ENCODE measurements around the gene TRPM3. TPM values are rescaled to one million over a fixed set of nuclear protein-coding genes. Genes with fewer than 3 reads are reported as not detected.

TRPM3 gene
- total and polyA plus RNA-seq, 2 of the 13 experiments (the other 11 are each of a cell fraction or from before 2014, with no cell fraction given): not detected

DNA sequence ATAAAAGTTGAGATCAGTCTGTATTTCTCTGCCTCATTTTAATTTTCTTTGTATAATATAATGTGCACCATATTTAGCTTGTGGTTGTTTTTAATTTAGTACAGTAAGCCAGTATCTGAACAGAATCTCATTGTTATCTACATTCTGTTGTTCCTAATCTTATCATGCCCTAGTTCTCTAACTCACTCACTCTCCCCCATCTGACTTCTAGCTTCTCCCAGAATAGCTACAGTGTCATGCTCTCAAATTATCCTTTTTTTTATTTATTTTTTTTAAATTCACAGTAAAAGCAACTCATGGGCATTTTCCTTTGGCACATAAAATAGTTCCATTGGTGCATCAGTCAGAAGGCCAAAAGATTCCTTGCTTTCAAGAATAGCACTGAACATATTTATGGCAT lies 156.6 kb downstream of the TRPM3 start:
- no peaks in the 10 kb centered on the region for H3K4me1 ChIP-seq (ENCODE audit: insufficient read depth, low read length)
- FAIRE-seq (no peak), ATAC-seq (no peak), DNase-seq (ENCODE audit: low spot score) (no peak)
- ChIA-PET POLR2A (no interaction called here), CTCF (ENCODE audit: low intra/inter-chr PET ratio, low total read pairs) (no interaction called here)
- intact Hi-C loops (cut with micrococcal nuclease; ENCODE audit: unreplicated experiment): no loop called here
- no peak overlapping the region for H3K27ac ChIP-seq (ENCODE audit: extremely low read length, insufficient read depth, low read length)
- no peaks in the 10 kb centered on the region for H4K20me1 ChIP-seq (ENCODE audit: insufficient read depth, low read length)
- H3K36me3 ChIP-seq (replicated peaks in 1 of 2; ENCODE audit: control insufficient read depth in 1 of 2, insufficient read depth in 2 of 2, low read length in 2 of 2): no peaks in the 10 kb centered on the region
- H3K9me3 ChIP-seq (ENCODE audit: low read length): no peaks in the 10 kb centered on the region
- H3K4me2 ChIP-seq (ENCODE audit: low read depth, low read length): no peak overlapping the region
- no peaks in the 10 kb centered on the region for H3K27me3 ChIP-seq (ENCODE audit: control insufficient read depth in 1 of 2, insufficient read depth in 2 of 2, low read length in 2 of 2)
- in situ Hi-C loops (cut with HindIII; ENCODE audit: extremely low pct_ligation_motif_present, low pct_unique_long_range_greater_than_20kb): no loop called here
- no peak overlapping the region for H3K9ac ChIP-seq (ENCODE audit: insufficient read depth, low read depth, low read length)
- H2AFZ ChIP-seq (ENCODE audit: low read length): no peak overlapping the region
- H3K79me2 ChIP-seq (ENCODE audit: insufficient read depth, low read length): no peaks in the 10 kb centered on the region
- BruUV-seq (replicated peaks): no TSS peak
- TF ChIP-seq HNF4G (IDR thresholded peaks at IDR 0.05; ENCODE audit: borderline replicate concordance, low read depth, low read length): no peak
- TF ChIP-seq HNF4G (CRISPR knock-in tag; IDR thresholded peaks at IDR 0.05; ENCODE audit: borderline replicate concordance, low read depth): no peak
- TF ChIP-seq FOXA1 (IDR thresholded peaks at IDR 0.05): no peak
- TF ChIP-seq FOXA1 (CRISPR knock-in tag; IDR thresholded peaks at IDR 0.05): no peak
- no peak for TF ChIP-seq PTBP1 (IDR thresholded peaks at IDR 0.05; ENCODE audit: low read depth, low read length, poor library complexity, severe bottlenecking)
- TF ChIP-seq, protein P1, sequence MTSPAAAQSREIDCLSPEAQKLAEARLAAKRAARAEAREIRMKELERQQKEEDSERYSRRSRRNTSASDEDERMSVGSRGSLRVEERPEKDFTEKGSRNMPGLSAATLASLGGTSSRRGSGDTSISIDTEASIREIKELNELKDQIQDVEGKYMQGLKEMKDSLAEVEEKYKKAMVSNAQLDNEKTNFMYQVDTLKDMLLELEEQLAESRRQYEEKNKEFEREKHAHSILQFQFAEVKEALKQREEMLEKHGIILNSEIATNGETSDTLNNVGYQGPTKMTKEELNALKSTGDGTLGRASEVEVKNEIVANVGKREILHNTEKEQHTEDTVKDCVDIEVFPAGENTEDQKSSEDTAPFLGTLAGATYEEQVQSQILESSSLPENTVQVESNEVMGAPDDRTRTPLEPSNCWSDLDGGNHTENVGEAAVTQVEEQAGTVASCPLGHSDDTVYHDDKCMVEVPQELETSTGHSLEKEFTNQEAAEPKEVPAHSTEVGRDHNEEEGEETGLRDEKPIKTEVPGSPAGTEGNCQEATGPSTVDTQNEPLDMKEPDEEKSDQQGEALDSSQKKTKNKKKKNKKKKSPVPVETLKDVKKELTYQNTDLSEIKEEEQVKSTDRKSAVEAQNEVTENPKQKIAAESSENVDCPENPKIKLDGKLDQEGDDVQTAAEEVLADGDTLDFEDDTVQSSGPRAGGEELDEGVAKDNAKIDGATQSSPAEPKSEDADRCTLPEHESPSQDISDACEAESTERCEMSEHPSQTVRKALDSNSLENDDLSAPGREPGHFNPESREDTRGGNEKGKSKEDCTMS (CRISPR knock-in tag; conservative IDR thresholded peaks at IDR 0.05): no peak
- no peak for TF ChIP-seq ELF4 (CRISPR knock-in tag; IDR thresholded peaks at IDR 0.05; ENCODE audit: borderline replicate concordance)
- no peak for TF ChIP-seq PRPF4 (IDR thresholded peaks at IDR 0.05; ENCODE audit: low read depth, low read length, poor library complexity, severe bottlenecking)
- TF ChIP-seq ZSCAN12 (CRISPR knock-in tag; IDR thresholded peaks at IDR 0.05): no peak
- TF ChIP-seq ZSCAN22 (CRISPR knock-in tag; IDR thresholded peaks at IDR 0.05): no peak
- no peak for TF ChIP-seq RNF2 (conservative IDR thresholded peaks at IDR 0.05; ENCODE audit: low read depth)
- no peak for TF ChIP-seq ZNF207 (IDR thresholded peaks at IDR 0.05; ENCODE audit: borderline replicate concordance)
- TF ChIP-seq STAT5B (CRISPR knock-in tag; IDR thresholded peaks at IDR 0.05): no peak
- no peak for TF ChIP-seq ZNF468 (CRISPR knock-in tag; IDR thresholded peaks at IDR 0.05)
- no peak overlapping the region for H3K4me3 ChIP-seq (replicated peaks in 1 of 3; ENCODE audit: insufficient read depth in 1 of 3, low read depth in 2 of 3, low read length in 3 of 3)

Measured in HepG2 (cell line).